ENCODE measurements around the gene METTL15.

METTL15 gene

DNA sequence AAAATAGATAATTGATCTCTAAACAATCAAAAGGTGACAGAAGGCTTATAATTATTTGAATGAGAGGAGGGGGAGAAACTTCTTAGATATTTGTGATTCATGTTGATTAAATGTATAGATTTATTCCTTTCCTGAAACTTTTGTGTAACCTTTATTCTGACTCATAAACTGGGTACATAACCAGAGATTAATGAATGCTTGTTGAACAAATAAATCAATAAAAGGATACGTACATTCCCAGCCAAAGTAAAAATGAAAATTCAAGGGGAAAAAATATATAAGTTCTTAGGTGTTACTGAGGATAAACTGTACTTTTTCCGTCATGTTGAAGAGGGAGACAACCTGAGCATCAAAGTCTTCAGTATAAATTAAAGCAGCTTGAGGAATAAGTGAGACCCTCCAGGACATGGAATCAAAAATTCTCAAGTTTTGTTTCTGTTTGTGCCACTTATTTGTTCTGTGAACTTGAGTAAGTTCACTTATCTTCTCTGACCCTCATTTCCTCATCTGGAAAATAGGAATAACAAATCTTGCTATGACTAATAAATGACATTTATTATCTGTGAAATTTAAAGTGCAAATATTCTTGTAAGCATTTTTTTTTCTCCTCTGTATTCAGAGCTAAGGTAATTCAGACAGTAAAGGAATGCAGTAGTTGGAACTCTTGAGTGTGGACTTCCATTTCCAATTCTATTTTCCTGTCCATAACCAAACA lies 195.4 kb downstream of the METTL15 start:
- H2AFZ ChIP-seq (ENCODE audit: low read length): no peak overlapping the region
- H3K9me3 ChIP-seq (ENCODE audit: low read length): no peaks in the 10 kb centered on the region
- no peaks in the 10 kb centered on the region for H3K9me2 ChIP-seq (ENCODE audit: low read depth, low read length)
- TF ChIP-seq, protein P1, sequence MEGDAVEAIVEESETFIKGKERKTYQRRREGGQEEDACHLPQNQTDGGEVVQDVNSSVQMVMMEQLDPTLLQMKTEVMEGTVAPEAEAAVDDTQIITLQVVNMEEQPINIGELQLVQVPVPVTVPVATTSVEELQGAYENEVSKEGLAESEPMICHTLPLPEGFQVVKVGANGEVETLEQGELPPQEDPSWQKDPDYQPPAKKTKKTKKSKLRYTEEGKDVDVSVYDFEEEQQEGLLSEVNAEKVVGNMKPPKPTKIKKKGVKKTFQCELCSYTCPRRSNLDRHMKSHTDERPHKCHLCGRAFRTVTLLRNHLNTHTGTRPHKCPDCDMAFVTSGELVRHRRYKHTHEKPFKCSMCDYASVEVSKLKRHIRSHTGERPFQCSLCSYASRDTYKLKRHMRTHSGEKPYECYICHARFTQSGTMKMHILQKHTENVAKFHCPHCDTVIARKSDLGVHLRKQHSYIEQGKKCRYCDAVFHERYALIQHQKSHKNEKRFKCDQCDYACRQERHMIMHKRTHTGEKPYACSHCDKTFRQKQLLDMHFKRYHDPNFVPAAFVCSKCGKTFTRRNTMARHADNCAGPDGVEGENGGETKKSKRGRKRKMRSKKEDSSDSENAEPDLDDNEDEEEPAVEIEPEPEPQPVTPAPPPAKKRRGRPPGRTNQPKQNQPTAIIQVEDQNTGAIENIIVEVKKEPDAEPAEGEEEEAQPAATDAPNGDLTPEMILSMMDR (IDR thresholded peaks at IDR 0.05; ENCODE audit: low read length): no peak
- no peak for TF ChIP-seq EZH2 (IDR thresholded peaks at IDR 0.05; ENCODE audit: borderline replicate concordance, low read length)
- H3K9ac ChIP-seq (ENCODE audit: low read length): no peak overlapping the region
- no peaks in the 10 kb centered on the region for H3F3A ChIP-seq (ENCODE audit: insufficient read depth, low read length)
- no peak overlapping the region for H3K27ac ChIP-seq (ENCODE audit: low read depth, low read length, poor library complexity, severe bottlenecking)
- H3K27me3 ChIP-seq (ENCODE audit: insufficient read depth, low read length): no peaks in the 10 kb centered on the region
- no peaks in the 10 kb centered on the region for H4K20me1 ChIP-seq (ENCODE audit: insufficient read depth, low read length)
- H3K4me2 ChIP-seq (ENCODE audit: low read length): no peak overlapping the region
- H3K4me3 ChIP-seq (ENCODE audit: low read depth, low read length, poor library complexity, severe bottlenecking): no peak overlapping the region
- H3K79me2 ChIP-seq (ENCODE audit: insufficient read depth, low read length): no peaks in the 10 kb centered on the region
- H3K36me3 ChIP-seq (ENCODE audit: insufficient read depth, low read length): peaks cover 9% of the 10 kb centered on the region; the same call in 1 of the 2 replicates
- no peaks in the 10 kb centered on the region for H3K4me1 ChIP-seq (ENCODE audit: insufficient read depth, low read length, severe bottlenecking)

DNA sequence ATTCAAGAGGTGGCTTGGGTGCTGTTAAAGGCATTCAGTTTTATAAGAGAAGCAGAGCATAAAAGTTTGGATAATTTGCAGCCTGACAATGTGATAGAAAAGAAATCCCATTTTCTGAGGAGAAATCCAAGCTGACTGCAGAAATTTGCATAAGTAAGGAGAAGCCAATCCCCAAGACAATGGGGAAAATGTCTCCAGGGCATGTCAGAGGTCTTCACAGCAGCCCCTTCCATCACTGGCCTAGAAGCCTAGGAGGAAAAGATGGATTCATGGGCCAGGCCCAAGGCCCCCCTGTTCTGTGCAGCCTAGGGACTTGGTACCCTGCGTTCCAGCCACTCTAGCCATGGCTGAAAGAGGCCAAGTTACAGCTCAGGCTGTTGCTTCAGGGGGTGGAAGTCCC lies 207.3 kb downstream of the METTL15 start:
- no peak overlapping the region for H3K4me3 ChIP-seq (ENCODE audit: low read depth, low read length, poor library complexity, severe bottlenecking)
- H3K9me2 ChIP-seq (ENCODE audit: low read depth, low read length): no peaks in the 10 kb centered on the region
- no peaks in the 10 kb centered on the region for H4K20me1 ChIP-seq (ENCODE audit: insufficient read depth, low read length)
- no peaks in the 10 kb centered on the region for H3K27me3 ChIP-seq (ENCODE audit: insufficient read depth, low read length)
- H3K79me2 ChIP-seq (ENCODE audit: insufficient read depth, low read length): no peaks in the 10 kb centered on the region
- H2AFZ ChIP-seq (ENCODE audit: low read length): no peak overlapping the region
- no peaks in the 10 kb centered on the region for H3K36me3 ChIP-seq (ENCODE audit: insufficient read depth, low read length)
- H3F3A ChIP-seq (ENCODE audit: insufficient read depth, low read length): no peaks in the 10 kb centered on the region
- no peaks in the 10 kb centered on the region for H3K9me3 ChIP-seq (ENCODE audit: low read length)
- H3K4me2 ChIP-seq (ENCODE audit: low read length): no peak overlapping the region
- H3K4me1 ChIP-seq (ENCODE audit: insufficient read depth, low read length, severe bottlenecking): no peaks in the 10 kb centered on the region
- TF ChIP-seq, protein P1 (IDR thresholded peaks at IDR 0.05; ENCODE audit: low read length): no peak
- no peak for TF ChIP-seq EZH2 (IDR thresholded peaks at IDR 0.05; ENCODE audit: borderline replicate concordance, low read length)
- H3K27ac ChIP-seq (ENCODE audit: low read depth, low read length, poor library complexity, severe bottlenecking): no peak overlapping the region
- H3K9ac ChIP-seq (ENCODE audit: low read length): no peak overlapping the region

DNA sequence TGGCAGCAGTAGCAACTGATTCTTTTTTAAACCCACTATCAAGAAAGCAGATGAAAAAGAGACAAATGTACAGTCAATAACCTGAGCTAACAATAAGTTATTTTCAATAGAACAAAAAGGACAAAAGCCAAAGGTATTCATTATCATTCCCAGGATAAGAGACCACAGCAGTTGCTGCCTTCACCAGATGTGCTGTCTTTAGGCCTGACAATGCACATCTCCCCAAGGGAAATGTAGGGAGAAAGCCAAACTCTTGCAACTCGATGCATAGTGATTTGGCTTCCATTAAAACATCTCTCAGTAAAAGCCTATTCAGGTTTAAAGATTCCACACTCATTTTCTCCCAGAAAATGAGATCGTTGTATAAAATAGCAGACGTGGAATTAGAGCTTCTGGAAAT lies 210.7 kb downstream of the METTL15 start:
- Histone ChIP-seq H3K9me2 (ENCODE audit: low read depth, low read length) (no peaks in the 10 kb centered on the region), H3K9ac (ENCODE audit: low read length) (no peak overlapping the region), H3K4me1 (ENCODE audit: insufficient read depth, low read length, severe bottlenecking) (no peaks in the 10 kb centered on the region), H3F3A (ENCODE audit: insufficient read depth, low read length) (no peaks in the 10 kb centered on the region), H3K9me3 (ENCODE audit: low read length) (no peaks in the 10 kb centered on the region), H4K20me1 (ENCODE audit: insufficient read depth, low read length) (no peaks in the 10 kb centered on the region), H3K4me3 (ENCODE audit: low read depth, low read length, poor library complexity, severe bottlenecking) (no peak overlapping the region), H3K4me2 (ENCODE audit: low read length) (no peak overlapping the region), H3K27me3 (ENCODE audit: insufficient read depth, low read length) (no peaks in the 10 kb centered on the region), H3K79me2 (ENCODE audit: insufficient read depth, low read length) (no peaks in the 10 kb centered on the region), H3K27ac (ENCODE audit: low read depth, low read length, poor library complexity, severe bottlenecking) (no peak overlapping the region), H2AFZ (ENCODE audit: low read length) (no peak overlapping the region), H3K36me3 (ENCODE audit: insufficient read depth, low read length) (no peaks in the 10 kb centered on the region)
- TF ChIP-seq EZH2 (IDR thresholded peaks at IDR 0.05; ENCODE audit: borderline replicate concordance, low read length): no peak
- TF ChIP-seq, protein P1 (IDR thresholded peaks at IDR 0.05; ENCODE audit: low read length): no peak

All from OCI-LY1 (cell line).